ENCODE measurements around the gene WDR3. TPM values are rescaled to one million over a fixed set of nuclear protein-coding genes. Genes with fewer than 3 reads are reported as not detected.

Gene WDR3
- total RNA-seq, 1 experiment from 2014 or later = 30.7 TPM

DNA sequence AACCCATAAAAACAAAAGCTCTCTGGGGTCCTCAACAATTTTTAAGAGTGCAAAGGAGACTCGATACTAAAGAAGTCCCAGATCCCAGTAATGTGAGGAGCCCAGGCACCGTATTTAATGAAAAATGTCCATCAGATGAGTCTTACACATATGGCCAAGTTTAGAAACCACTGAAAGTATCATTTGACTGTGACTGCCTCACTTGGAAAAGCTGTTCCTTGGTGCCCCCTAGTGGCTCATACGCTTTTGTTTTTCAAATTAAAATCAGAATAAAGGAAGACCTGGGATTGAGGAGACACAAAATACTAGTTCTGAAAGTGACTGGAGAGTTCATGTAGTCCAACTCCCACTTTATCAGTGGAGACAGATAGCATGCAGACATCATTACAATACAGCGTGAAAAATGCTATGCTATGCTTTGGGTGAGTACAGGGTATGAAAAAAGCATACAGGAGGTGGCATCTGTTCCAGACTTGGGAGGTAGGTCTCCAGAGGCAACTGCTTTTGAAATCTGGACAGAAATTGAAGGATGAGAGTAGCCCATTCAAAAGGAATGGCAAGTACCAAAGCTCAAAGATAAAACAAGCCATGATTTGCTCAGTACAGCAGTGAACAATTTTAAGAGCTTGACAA, 33.9 kb upstream of the WDR3 start:
- DNase-seq (ENCODE audit: low read depth, low spot score) (peak; percentile 38), ATAC-seq (peak; percentile 68; the same call in 1 of the 2 replicates)
- TF ChIP-seq, protein P1, sequence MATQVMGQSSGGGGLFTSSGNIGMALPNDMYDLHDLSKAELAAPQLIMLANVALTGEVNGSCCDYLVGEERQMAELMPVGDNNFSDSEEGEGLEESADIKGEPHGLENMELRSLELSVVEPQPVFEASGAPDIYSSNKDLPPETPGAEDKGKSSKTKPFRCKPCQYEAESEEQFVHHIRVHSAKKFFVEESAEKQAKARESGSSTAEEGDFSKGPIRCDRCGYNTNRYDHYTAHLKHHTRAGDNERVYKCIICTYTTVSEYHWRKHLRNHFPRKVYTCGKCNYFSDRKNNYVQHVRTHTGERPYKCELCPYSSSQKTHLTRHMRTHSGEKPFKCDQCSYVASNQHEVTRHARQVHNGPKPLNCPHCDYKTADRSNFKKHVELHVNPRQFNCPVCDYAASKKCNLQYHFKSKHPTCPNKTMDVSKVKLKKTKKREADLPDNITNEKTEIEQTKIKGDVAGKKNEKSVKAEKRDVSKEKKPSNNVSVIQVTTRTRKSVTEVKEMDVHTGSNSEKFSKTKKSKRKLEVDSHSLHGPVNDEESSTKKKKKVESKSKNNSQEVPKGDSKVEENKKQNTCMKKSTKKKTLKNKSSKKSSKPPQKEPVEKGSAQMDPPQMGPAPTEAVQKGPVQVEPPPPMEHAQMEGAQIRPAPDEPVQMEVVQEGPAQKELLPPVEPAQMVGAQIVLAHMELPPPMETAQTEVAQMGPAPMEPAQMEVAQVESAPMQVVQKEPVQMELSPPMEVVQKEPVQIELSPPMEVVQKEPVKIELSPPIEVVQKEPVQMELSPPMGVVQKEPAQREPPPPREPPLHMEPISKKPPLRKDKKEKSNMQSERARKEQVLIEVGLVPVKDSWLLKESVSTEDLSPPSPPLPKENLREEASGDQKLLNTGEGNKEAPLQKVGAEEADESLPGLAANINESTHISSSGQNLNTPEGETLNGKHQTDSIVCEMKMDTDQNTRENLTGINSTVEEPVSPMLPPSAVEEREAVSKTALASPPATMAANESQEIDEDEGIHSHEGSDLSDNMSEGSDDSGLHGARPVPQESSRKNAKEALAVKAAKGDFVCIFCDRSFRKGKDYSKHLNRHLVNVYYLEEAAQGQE (IDR thresholded peaks at IDR 0.05; ENCODE audit: insufficient read depth in 1 of 2, low read depth in 2 of 2, low read length in 1 of 2) = no peak
- TF ChIP-seq, protein P2, sequence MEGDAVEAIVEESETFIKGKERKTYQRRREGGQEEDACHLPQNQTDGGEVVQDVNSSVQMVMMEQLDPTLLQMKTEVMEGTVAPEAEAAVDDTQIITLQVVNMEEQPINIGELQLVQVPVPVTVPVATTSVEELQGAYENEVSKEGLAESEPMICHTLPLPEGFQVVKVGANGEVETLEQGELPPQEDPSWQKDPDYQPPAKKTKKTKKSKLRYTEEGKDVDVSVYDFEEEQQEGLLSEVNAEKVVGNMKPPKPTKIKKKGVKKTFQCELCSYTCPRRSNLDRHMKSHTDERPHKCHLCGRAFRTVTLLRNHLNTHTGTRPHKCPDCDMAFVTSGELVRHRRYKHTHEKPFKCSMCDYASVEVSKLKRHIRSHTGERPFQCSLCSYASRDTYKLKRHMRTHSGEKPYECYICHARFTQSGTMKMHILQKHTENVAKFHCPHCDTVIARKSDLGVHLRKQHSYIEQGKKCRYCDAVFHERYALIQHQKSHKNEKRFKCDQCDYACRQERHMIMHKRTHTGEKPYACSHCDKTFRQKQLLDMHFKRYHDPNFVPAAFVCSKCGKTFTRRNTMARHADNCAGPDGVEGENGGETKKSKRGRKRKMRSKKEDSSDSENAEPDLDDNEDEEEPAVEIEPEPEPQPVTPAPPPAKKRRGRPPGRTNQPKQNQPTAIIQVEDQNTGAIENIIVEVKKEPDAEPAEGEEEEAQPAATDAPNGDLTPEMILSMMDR (IDR thresholded peaks at IDR 0.05) = peak; percentile 77
- in situ Hi-C loops (cut with HindIII; ENCODE audit: low pct_unique_long_range_greater_than_20kb, low sequenced_read_pairs) = no loop called here
- no peaks in the 10 kb centered on the region for H3K9me3 ChIP-seq (ENCODE audit: control insufficient read depth, insufficient read depth, low read depth, low read length)
- ChIA-PET POLR2A (no interaction called here), CTCF (interaction anchor here (0.6 to 1.3 kb wide), 3 partner anchors 307 to 506 kb away, joined by 3 read pairs; no protein-coding TSS in a partner anchor)
- H3K4me3 ChIP-seq (ENCODE audit: low read depth in 2 of 2, low read length in 2 of 2) = no peak overlapping the region
- no peaks in the 10 kb centered on the region for H3K4me1 ChIP-seq (ENCODE audit: control insufficient read depth, insufficient read depth, low read length)
- H3K27ac ChIP-seq (ENCODE audit: low read length) = no peak overlapping the region
- intact Hi-C loops (cut with micrococcal nuclease; ENCODE audit: unreplicated experiment) = loop anchor here (10.0 kb wide), 3 partner anchors 81 to 381 kb away; no protein-coding TSS in a partner anchor
- no peaks in the 10 kb centered on the region for H3K27me3 ChIP-seq (ENCODE audit: control insufficient read depth, insufficient read depth, low read length)
- no TSS peak for BruUV-seq (replicated peaks)
- peaks cover 8% of the 10 kb centered on the region; the same call in 1 of the 2 replicates for H3K36me3 ChIP-seq (ENCODE audit: control insufficient read depth, insufficient read depth, low read length)

DNA sequence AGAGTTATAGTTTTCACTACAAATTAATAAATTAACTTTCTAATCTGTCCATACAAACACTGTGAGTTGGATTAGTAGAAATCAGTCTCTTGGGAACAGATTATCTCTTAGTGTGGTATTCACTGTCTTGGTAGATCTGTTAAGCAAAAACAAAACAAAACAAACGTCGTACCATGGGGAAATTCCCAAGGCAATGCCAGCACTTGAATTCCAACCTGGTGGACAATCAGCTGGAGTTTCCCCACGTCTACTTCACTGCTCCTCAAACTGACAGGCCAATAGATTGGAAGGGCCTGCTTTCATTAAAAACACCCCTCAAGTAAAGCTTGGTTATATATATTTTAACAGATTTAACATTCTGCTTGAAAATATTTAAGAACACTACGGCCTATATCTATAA, 32.0 kb upstream of the WDR3 start:
- in situ Hi-C loops (cut with HindIII; ENCODE audit: low pct_unique_long_range_greater_than_20kb, low sequenced_read_pairs) = no loop called here
- DNase-seq (ENCODE audit: low read depth, low spot score) (no peak), ATAC-seq (no peak)
- CTCF ChIA-PET = no interaction called here
- POLR2A ChIA-PET = no interaction called here
- no peak for TF ChIP-seq SIN3A (IDR thresholded peaks at IDR 0.05; ENCODE audit: borderline replicate concordance, insufficient read depth, low read depth, low read length)
- TF ChIP-seq, protein P2 (IDR thresholded peaks at IDR 0.05) = no peak
- TF ChIP-seq, protein P1 (IDR thresholded peaks at IDR 0.05; ENCODE audit: insufficient read depth in 1 of 2, low read depth in 2 of 2, low read length in 1 of 2) = no peak
- Histone ChIP-seq H3K4me1 (ENCODE audit: control insufficient read depth, insufficient read depth, low read length) (no peaks in the 10 kb centered on the region), H3K9me3 (ENCODE audit: control insufficient read depth, insufficient read depth, low read depth, low read length) (no peaks in the 10 kb centered on the region), H3K4me3 (ENCODE audit: low read depth in 2 of 2, low read length in 2 of 2) (no peak overlapping the region), H3K27me3 (ENCODE audit: control insufficient read depth, insufficient read depth, low read length) (no peaks in the 10 kb centered on the region), H3K36me3 (ENCODE audit: control insufficient read depth, insufficient read depth, low read length) (peaks cover 8% of the 10 kb centered on the region; the same call in 1 of the 2 replicates), H3K27ac (ENCODE audit: low read length) (no peak overlapping the region)
- BruUV-seq (replicated peaks) = no TSS peak
- intact Hi-C loops (cut with micrococcal nuclease; ENCODE audit: unreplicated experiment) = loop anchor here (10.0 kb wide), 3 partner anchors 83 to 383 kb away; no protein-coding TSS in a partner anchor

All from Panc1 (cell line).